ENCODE results near the gene ARSG. TPM values are rescaled to one million over a fixed set of nuclear protein-coding genes. Genes with fewer than 3 reads are reported as not detected.

ARSG gene
- total and polyA plus RNA-seq, 2 of the 4 experiments (the other 2 are of a cell fraction), result 2.9 to 3.0 TPM

GRCh38 chr17:68255731-68256538 is 35.4 kb upstream of the ARSG start:
- Histone ChIP-seq H4K91ac (ENCODE audit: insufficient read depth, low read depth, low read length) (no peak overlapping the region), H3K4me3 (ENCODE audit: insufficient read depth, low read depth, low read length) (no peak overlapping the region), H3K23ac (ENCODE audit: low read depth, low read length) (no peak overlapping the region), H3K27me3 (ENCODE audit: control insufficient read depth, insufficient read depth, low read length) (no peaks in the 10 kb centered on the region), H3K9me1 (ENCODE audit: insufficient read depth, low read length) (peaks cover 2% of the 10 kb centered on the region; the same call in 1 of the 2 replicates), H4K20me1 (ENCODE audit: insufficient read depth, low read length) (no peaks in the 10 kb centered on the region), H3K27ac (ENCODE audit: insufficient read depth, low read length) (no peak overlapping the region), H3K18ac (ENCODE audit: low read depth, low read length) (no peak overlapping the region), H3K4ac (ENCODE audit: low read depth, low read length) (no peak overlapping the region), H3K79me1 (ENCODE audit: low read depth in 1 of 2, low read length in 2 of 2) (no peaks in the 10 kb centered on the region), H4K8ac (ENCODE audit: low read depth in 2 of 2, low read length in 2 of 2) (no peak overlapping the region), H3K36me3 (ENCODE audit: control insufficient read depth, insufficient read depth, low read length) (peaks cover 8% of the 10 kb centered on the region), H3K9me3 (ENCODE audit: control insufficient read depth, insufficient read depth, low read length) (no peaks in the 10 kb centered on the region), H2AK5ac (ENCODE audit: low read depth, low read length) (no peak overlapping the region), H3K14ac (replicated peaks; ENCODE audit: low read depth, low read length) (no peak overlapping the region), H2AFZ (replicated peaks; ENCODE audit: low read length, poor library complexity) (no peak overlapping the region), H3K4me1 (ENCODE audit: control insufficient read depth, insufficient read depth, low read length) (no peaks in the 10 kb centered on the region), H2BK5ac (ENCODE audit: low read depth, low read length, poor library complexity, severe bottlenecking) (no peak overlapping the region), H2BK20ac (ENCODE audit: low read depth, low read length) (no peak overlapping the region), H3K4me2 (ENCODE audit: low read depth, low read length) (no peak overlapping the region), H2BK15ac (ENCODE audit: low read depth, low read length) (no peak overlapping the region), H2AK9ac (replicated peaks; ENCODE audit: low read depth, low read length, poor library complexity) (no peak overlapping the region), H3K56ac (ENCODE audit: extremely low read depth, insufficient read depth, low read length) (no peak overlapping the region), H4K5ac (ENCODE audit: low read depth, low read length) (no peak overlapping the region), H3K9ac (ENCODE audit: low read depth, low read length) (no peak overlapping the region), H2BK120ac (ENCODE audit: low read depth, low read length) (no peak overlapping the region)
- no TSS peak for BruUV-seq (replicated peaks)
- in situ Hi-C loops (cut with MboI; ENCODE audit: low sequenced_read_pairs), result loop anchor here (25.0 kb wide), 1 partner anchor 506 kb away; no protein-coding TSS in a partner anchor
- ATAC-seq (ENCODE audit: low read depth) (no peak), DNase-seq (no peak)
- TF ChIP-seq MAZ (IDR thresholded peaks at IDR 0.05; ENCODE audit: borderline replicate concordance, low read depth, low read length) (no peak), CEBPB (IDR thresholded peaks at IDR 0.05; ENCODE audit: low read depth, low read length) (no peak), CHD1 (IDR thresholded peaks at IDR 0.05; ENCODE audit: low read depth, low read length) (no peak), MAFK (IDR thresholded peaks at IDR 0.05; ENCODE audit: low read depth, low read length) (no peak), SMC3 (IDR thresholded peaks at IDR 0.05; ENCODE audit: low read depth, low read length) (no peak), RFX5 (IDR thresholded peaks at IDR 0.05; ENCODE audit: low read depth, low read length) (no peak)
- TF ChIP-seq, protein P1, sequence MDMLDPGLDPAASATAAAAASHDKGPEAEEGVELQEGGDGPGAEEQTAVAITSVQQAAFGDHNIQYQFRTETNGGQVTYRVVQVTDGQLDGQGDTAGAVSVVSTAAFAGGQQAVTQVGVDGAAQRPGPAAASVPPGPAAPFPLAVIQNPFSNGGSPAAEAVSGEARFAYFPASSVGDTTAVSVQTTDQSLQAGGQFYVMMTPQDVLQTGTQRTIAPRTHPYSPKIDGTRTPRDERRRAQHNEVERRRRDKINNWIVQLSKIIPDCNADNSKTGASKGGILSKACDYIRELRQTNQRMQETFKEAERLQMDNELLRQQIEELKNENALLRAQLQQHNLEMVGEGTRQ (IDR thresholded peaks at IDR 0.05; ENCODE audit: low read depth, low read length), result no peak
- TF ChIP-seq, protein P2, sequence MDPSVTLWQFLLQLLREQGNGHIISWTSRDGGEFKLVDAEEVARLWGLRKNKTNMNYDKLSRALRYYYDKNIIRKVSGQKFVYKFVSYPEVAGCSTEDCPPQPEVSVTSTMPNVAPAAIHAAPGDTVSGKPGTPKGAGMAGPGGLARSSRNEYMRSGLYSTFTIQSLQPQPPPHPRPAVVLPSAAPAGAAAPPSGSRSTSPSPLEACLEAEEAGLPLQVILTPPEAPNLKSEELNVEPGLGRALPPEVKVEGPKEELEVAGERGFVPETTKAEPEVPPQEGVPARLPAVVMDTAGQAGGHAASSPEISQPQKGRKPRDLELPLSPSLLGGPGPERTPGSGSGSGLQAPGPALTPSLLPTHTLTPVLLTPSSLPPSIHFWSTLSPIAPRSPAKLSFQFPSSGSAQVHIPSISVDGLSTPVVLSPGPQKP (IDR thresholded peaks at IDR 0.05; ENCODE audit: borderline replicate concordance, low read depth, low read length), result no peak
- intact Hi-C loops (cut with micrococcal nuclease), result no loop called here
- ChIA-PET POLR2A (ENCODE audit: unreplicated experiment) (no interaction called here), CTCF (interaction anchor here (0.6 kb wide), 1 partner anchor 24 kb away, joined by 7 read pairs; no protein-coding TSS in a partner anchor)
- dilution Hi-C loops (cut with HindIII; ENCODE audit: low sequenced_read_pairs, unreplicated experiment), result no loop called here
- no CpG with 5 or more reads among the region's 5 CpGs for WGBS, 2 experiments (ENCODE audit: extremely low coverage in 2 of 2, insufficient read length in 1 of 2)

All from IMR-90 (cell line).